Right lobe of liver (tissue), 6 donors: ENCODE results near the gene ATP1A3. TPM values are rescaled to one million over a fixed set of nuclear protein-coding genes. Genes with fewer than 3 reads are reported as not detected.

ENCODE experiments used
- ATAC-seq, 4 donors: fragments of 200-7000 bp; cut with Tn5 transposase; one replicate each; pipeline ENCODE4 v1.9.1; 2020; ENCODE audit warnings: mild to moderate bottlenecking in 4 of 4, moderate library complexity in 4 of 4
- DNase-seq, 3 donors: peaks; one replicate each; pipeline ENCODE4 v3.0.0-alpha.2; 2020
- H3K27ac ChIP-seq, 3 donors: fragments of 200-600 bp; one replicate each; pipeline ENCODE4 v1.8.0; 2022
- H3K27me3 ChIP-seq, 2 donors: fragments of 200-600 bp; one replicate each; pipeline ENCODE4 v1.8.0; 2022
- H3K36me3 ChIP-seq, 4 donors: fragments of 200-600 bp; sonication (generic) in 1 of 4; one replicate each; pipeline versions ENCODE4 v1.5.1 to v1.8.0; 2017 to 2022; ENCODE audit warnings: control low read depth in 1 of 4
- H3K4me1 ChIP-seq, 4 donors: fragments of 200-600 bp; sonication (generic) in 1 of 4; one replicate each; pipeline versions ENCODE4 v1.5.1 to v1.8.0; 2017 to 2022; ENCODE audit warnings: control low read depth in 1 of 4
- H3K4me3 ChIP-seq, 3 donors: fragments of 200-600 bp; one replicate each; pipeline ENCODE4 v1.8.0; 2022
- H3K9me3 ChIP-seq, 4 donors: fragments of 200-600 bp; sonication (generic) in 1 of 4; one replicate each; pipeline versions ENCODE4 v1.5.1 to v1.8.0; 2017 to 2022; ENCODE audit warnings: control low read depth in 1 of 4
- POLR2A ChIP-seq: fragments of 450-650 bp; IDR thresholded peaks from one replicate; pipeline ENCODE4 v1.6.1; 2017; ENCODE audit warnings: antibody characterized with exemption, mild to moderate bottlenecking
- WGBS: methylation state at CpG from one replicate; pipeline ENCODE4 v1.1.6; 2018; ENCODE audit warnings: low coverage, low lambda C conversion rate; ENCODE audit not compliant: insufficient coverage; ENCODE audit errors: missing lambda C conversion rate; 5-methylcytosine and 5-hydroxymethylcytosine counted together
- intact Hi-C, 2 donors: fragments of 100-400 bp; cut with DNase I; formaldehyde crosslinking; loops; one replicate each; pipeline versions ENCODE4 v1.11.2 to v1.14.1; 2022
- total RNA-seq, 6 experiments: library from RNA; depleted of rRNA in 2 of 6; stranded (reverse); fragments of >200 nt in 2 of 6; fragmentation: NEBNext Ultra II Directional in 3 of 6; extraction: Animal tissue kit (Norgen Biotek cat#: 25700) in 3 of 6; gene quantifications; one replicate each; pipeline versions ENCODE4 v1.1.0 to v1.2.4, GENCODE V29; 2016 to 2023
- TF ChIP-seq, protein P1 (sequence below), 4 donors: fragments of 200-600 bp in 3 of 4; fragments of 450-650 bp in 1 of 4; IDR thresholded peaks; one replicate each; pipeline versions ENCODE4 v1.5.1 to v1.8.0; 2016 to 2022; ENCODE audit warnings: antibody characterized with exemption in 4 of 4, mild to moderate bottlenecking in 2 of 4
- donor health status: DM: no; HTN: yes; CAD: no.
- donor health status: DM: no; HTN: no; CAD: no.
- donor health status: DM: no; HTN: no; CAD: no.
- donor health status: DM: no; HTN: yes; CAD: no.
- donor health status: DM: no; HTN: yes; CAD: no.

The ATP1A3 gene
- total RNA-seq, 6 experiments from 2014 or later: 0.07 TPM; not detected in 4

DNA sequence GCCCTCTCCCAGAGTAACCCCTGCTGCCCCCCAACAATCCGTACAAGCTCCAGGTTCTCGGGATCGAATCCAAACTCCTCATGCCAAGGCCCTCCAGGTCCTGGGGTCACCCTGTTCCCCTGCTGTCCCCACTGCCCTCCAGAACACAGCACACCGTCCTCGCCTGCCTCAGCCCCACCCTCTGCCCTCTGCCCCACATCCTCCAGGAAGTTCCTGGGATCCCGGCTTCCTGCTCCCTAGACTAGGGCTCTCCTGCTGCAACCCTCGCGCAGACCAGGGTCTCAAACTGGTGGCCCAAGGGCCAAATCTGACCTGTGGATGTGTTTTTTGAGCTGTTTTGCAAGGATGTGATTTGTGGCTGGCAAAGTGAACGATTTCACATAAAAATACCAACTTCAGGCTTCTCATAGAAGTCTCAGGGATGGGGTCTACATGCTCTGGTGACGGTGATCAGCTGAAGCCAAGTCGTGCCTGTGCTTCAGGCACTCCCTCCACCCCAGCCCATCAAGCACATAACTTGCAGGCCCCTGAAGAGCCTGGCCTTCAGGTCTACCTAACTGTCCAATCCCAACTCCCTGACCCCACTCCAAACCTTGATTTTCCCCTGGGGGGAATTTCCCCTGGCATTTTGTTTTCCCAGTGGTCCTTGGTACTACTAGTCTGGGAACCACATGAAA lies 36.7 kb downstream of the ATP1A3 start:
- TF ChIP-seq, protein P1, sequence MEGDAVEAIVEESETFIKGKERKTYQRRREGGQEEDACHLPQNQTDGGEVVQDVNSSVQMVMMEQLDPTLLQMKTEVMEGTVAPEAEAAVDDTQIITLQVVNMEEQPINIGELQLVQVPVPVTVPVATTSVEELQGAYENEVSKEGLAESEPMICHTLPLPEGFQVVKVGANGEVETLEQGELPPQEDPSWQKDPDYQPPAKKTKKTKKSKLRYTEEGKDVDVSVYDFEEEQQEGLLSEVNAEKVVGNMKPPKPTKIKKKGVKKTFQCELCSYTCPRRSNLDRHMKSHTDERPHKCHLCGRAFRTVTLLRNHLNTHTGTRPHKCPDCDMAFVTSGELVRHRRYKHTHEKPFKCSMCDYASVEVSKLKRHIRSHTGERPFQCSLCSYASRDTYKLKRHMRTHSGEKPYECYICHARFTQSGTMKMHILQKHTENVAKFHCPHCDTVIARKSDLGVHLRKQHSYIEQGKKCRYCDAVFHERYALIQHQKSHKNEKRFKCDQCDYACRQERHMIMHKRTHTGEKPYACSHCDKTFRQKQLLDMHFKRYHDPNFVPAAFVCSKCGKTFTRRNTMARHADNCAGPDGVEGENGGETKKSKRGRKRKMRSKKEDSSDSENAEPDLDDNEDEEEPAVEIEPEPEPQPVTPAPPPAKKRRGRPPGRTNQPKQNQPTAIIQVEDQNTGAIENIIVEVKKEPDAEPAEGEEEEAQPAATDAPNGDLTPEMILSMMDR (IDR thresholded peaks at IDR 0.05): no peak
- TF ChIP-seq POLR2A: no peak
- no peak overlapping the region for H3K27ac ChIP-seq
- H3K4me1 ChIP-seq: peaks cover 0 to 10% (median 4%) of the 10 kb centered on the region in 4 donors
- H3K9me3 ChIP-seq: no peaks in the 10 kb centered on the region
- ATAC-seq (no peak), DNase-seq (no peak)
- 72% methylated on average over 7 of the region's 11 CpGs for WGBS
- H3K27me3 ChIP-seq: no peaks in the 10 kb centered on the region
- intact Hi-C loops: no loop called here
- no peaks in the 10 kb centered on the region for H3K36me3 ChIP-seq
- no peak overlapping the region for H3K4me3 ChIP-seq

DNA sequence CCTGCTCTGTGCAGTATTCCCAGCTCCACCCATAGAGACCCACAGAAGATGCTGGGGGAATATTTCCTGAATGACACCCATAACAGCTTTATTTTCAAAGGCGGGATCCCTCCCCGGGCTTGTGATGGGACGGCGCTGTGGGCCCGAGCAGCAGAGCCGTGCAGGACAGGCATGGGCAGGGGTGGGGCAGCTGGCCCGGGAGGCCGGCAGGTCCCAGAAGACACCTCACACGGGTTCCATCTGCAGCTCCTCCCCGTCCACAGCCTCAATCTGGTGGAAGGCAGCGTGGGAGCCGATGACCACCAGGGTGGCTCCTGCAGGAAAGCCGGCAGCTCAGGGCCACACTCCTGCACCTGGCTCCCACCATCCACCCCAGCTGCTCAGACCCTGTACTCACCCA lies 37.4 kb downstream of the ATP1A3 start:
- ATAC-seq: no peak
- 71% methylated on average over 1 of the region's 13 CpGs for WGBS

DNA sequence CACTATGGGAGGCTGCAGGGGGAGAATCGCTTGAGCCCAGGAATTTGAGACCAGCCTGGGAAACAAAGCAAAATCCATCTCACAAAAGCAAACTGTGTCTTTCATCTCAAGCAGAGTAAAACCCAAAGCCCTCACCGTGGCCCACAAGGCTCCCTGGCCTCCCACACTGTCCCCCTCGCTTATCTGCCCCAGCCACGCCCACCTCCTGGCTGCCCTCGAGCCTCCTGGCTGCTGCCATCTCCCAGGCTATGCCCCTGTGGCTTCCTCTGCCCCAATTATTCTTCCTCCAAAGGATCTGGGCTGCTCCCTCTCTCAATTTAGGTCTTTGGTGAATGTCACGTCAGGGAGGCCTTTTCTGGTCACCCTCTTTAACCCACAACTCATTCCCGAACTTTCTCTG lies 38.5 kb downstream of the ATP1A3 start:
- no peak for ATAC-seq
- TF ChIP-seq POLR2A: no peak
- TF ChIP-seq, protein P1 (IDR thresholded peaks at IDR 0.05): no peak
- 92% methylated on average over 2 of the region's 7 CpGs for WGBS
- no peaks in the 10 kb centered on the region for H3K36me3 ChIP-seq
- intact Hi-C loops: no loop called here
- no peak for DNase-seq
- no peaks in the 10 kb centered on the region for H3K9me3 ChIP-seq
- no peak overlapping the region for H3K27ac ChIP-seq
- no peaks in the 10 kb centered on the region for H3K27me3 ChIP-seq
- peaks cover 0 to 10% (median 4%) of the 10 kb centered on the region in 4 donors for H3K4me1 ChIP-seq
- H3K4me3 ChIP-seq: no peak overlapping the region

More for the DNA sequence above, 37.4 kb downstream of the ATP1A3 start:
- TF ChIP-seq, protein P1 (IDR thresholded peaks at IDR 0.05): no peak
- TF ChIP-seq POLR2A: no peak
- H3K4me3 ChIP-seq: no peak overlapping the region
- H3K27me3 ChIP-seq: no peaks in the 10 kb centered on the region
- H3K27ac ChIP-seq: no peak overlapping the region
- no peaks in the 10 kb centered on the region for H3K9me3 ChIP-seq
- intact Hi-C loops: no loop called here
- DNase-seq: no peak
- no peaks in the 10 kb centered on the region for H3K36me3 ChIP-seq
- peaks cover 0 to 10% (median 4%) of the 10 kb centered on the region in 4 donors for H3K4me1 ChIP-seq

DNA sequence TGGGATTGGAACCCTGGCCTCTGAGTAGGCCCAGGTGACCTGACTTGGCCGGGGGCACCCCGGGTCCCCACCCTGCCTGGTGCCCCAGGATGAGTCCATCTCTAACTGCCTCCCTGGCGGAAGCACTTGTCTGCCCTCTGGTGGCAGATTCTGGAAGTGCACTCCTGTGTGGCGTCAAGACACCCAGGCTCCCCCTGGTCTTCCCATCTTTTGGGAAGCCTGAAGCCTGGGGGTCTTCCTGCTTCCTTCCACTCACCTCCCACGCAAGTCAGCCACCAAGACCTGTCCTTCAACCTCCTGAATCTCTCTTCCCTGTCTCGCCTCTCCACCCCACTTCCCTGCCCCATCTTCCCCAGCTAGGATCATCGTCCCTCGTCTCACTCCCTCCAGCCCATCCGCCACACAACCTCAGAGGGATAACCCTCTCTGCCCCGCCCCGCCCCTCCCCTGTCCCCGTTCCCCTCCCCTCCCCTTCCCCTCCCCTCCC lies 42.3 kb downstream of the ATP1A3 start:
- H3K4me1 ChIP-seq: no peaks in the 10 kb centered on the region
- WGBS: 3% methylated on average over 11 of the region's 12 CpGs
- H3K27me3 ChIP-seq: no peaks in the 10 kb centered on the region
- ATAC-seq (peak; percentile 82 to 91 (median 87)), DNase-seq (peak; percentile 75 to 81 (median 77))
- no peak for TF ChIP-seq POLR2A
- TF ChIP-seq, protein P1 (IDR thresholded peaks at IDR 0.05): peak; percentile 80 to 99 (median 98)
- no peaks in the 10 kb centered on the region for H3K36me3 ChIP-seq
- H3K9me3 ChIP-seq: no peaks in the 10 kb centered on the region
- no peak overlapping the region for H3K27ac ChIP-seq
- intact Hi-C loops: no loop called here
- no peak overlapping the region for H3K4me3 ChIP-seq
